TTC549 (cell line): Measurements from ENCODE around the gene ARHGAP30.

Experiments used
- FAIRE-seq: peaks from 2 replicates; lab custom pipeline; 2012; peaks lifted over from hg19 to GRCh38; lab: Jason Lieb, UNC

The ARHGAP30 gene

GRCh38 chr1:161012420-161012819 is 57.3 kb downstream of the ARHGAP30 start:
- no peak for FAIRE-seq

GRCh38 chr1:161009602-161010211 is 60.0 kb downstream of the ARHGAP30 start:
- FAIRE-seq: no peak

- FAIRE-seq: no peak
These were observed 60.7 kb downstream of the ARHGAP30 start for GRCh38 chr1:161008869-161009510.

GRCh38 chr1:161007369-161007768 is 62.3 kb downstream of the ARHGAP30 start:
- no peak for FAIRE-seq

- no peak for FAIRE-seq
These were observed 63.1 kb downstream of the ARHGAP30 start for GRCh38 chr1:161006563-161006962.

GRCh38 chr1:161001525-161001924 is 68.2 kb downstream of the ARHGAP30 start:
- no peak for FAIRE-seq

GRCh38 chr1:161000736-161001480 is 68.8 kb downstream of the ARHGAP30 start:
- FAIRE-seq: no peak

GRCh38 chr1:160999376-160999775 is 70.3 kb downstream of the ARHGAP30 start:
- FAIRE-seq: no peak

- peak; percentile 78 for FAIRE-seq
These were observed 72.2 kb downstream of the ARHGAP30 start for GRCh38 chr1:160997323-160998038.
